ENCODE results near the gene PLCXD3. TPM values are rescaled to one million over a fixed set of nuclear protein-coding genes. Genes with fewer than 3 reads are reported as not detected.
A peak's percentile ranks its signal among the peaks of the same experiment; 100 is the strongest.

Gene PLCXD3
- total and polyA plus RNA-seq, 2 of the 8 experiments (the other 6 are each of a cell fraction or from before 2014, with no cell fraction given), result 0.03 to 0.07 TPM

GRCh38 chr5:41309275-41309674 lies 201.1 kb downstream of the PLCXD3 start:
- POLR2A ChIA-PET (ENCODE audit: partially characterized antibody), result no interaction called here
- Histone ChIP-seq H3K27ac (ENCODE audit: low read depth, low read length) (no peak overlapping the region), H3K9ac (replicated peaks in 1 of 4; ENCODE audit: extremely low read depth in 1 of 4, low read depth in 3 of 4, low read length in 3 of 4) (no peak overlapping the region)

More at GRCh38 chr5:41309275-41309674, 201.1 kb downstream of the PLCXD3 start:
- Histone ChIP-seq H3K14ac (ENCODE audit: insufficient read length) (no peak overlapping the region), H4K5ac (ENCODE audit: insufficient read length, low read depth, low read length) (no peak overlapping the region), H3K27me3 (replicated peaks in 1 of 4; ENCODE audit: control insufficient read depth in 3 of 4, extremely low read depth in 1 of 4, insufficient read depth in 3 of 4, low read length in 3 of 4) (no peaks in the 10 kb centered on the region), H3K79me1 (ENCODE audit: low read depth, low read length) (no peaks in the 10 kb centered on the region), H2BK12ac (ENCODE audit: low read depth, low read length) (no peak overlapping the region), H3K23me2 (ENCODE audit: low read depth, low read length) (no peaks in the 10 kb centered on the region; the same call in 1 of the 2 replicates), H3K4me3 (ENCODE audit: extremely low read depth in 1 of 4, insufficient read depth in 2 of 4, low read depth in 3 of 4, low read length in 4 of 4) (no peak overlapping the region), H3K79me2 (ENCODE audit: control insufficient read depth in 1 of 2, insufficient read depth in 2 of 2, low read length in 2 of 2) (no peaks in the 10 kb centered on the region), H2AK5ac (ENCODE audit: low read depth, low read length) (no peak overlapping the region), H4K8ac (ENCODE audit: extremely low read depth, insufficient read depth, low read length) (no peak overlapping the region), H3K18ac (ENCODE audit: extremely low read depth, low read length) (no peak overlapping the region), H2BK20ac (ENCODE audit: low read length) (no peak overlapping the region), H4K91ac (replicated peaks; ENCODE audit: insufficient read length, low read length) (no peak overlapping the region), H3K36me3 (ENCODE audit: control insufficient read depth in 2 of 4, insufficient read depth in 4 of 4, low read length in 3 of 4) (no peaks in the 10 kb centered on the region), H3K4me2 (ENCODE audit: insufficient read depth in 1 of 2, low read depth in 2 of 2, low read length in 2 of 2) (no peak overlapping the region), H3K56ac (replicated peaks; ENCODE audit: insufficient read length, low read depth, low read length) (no peak overlapping the region), H2BK5ac (ENCODE audit: low read depth, low read length) (no peak overlapping the region), H2BK15ac (ENCODE audit: low read length) (no peak overlapping the region), H3K9me3 (ENCODE audit: insufficient read depth in 2 of 2, low read depth in 1 of 2, low read length in 1 of 2) (no peaks in the 10 kb centered on the region), H3K4me1 (replicated peaks in 1 of 4; ENCODE audit: control insufficient read depth in 3 of 4, insufficient read depth in 4 of 4, low read length in 3 of 4) (no peaks in the 10 kb centered on the region), H3K23ac (ENCODE audit: insufficient read length) (no peak overlapping the region), H4K20me1 (replicated peaks in 1 of 2; ENCODE audit: control insufficient read depth in 1 of 2, insufficient read depth in 2 of 2, low read length in 2 of 2) (no peaks in the 10 kb centered on the region), H3K4ac (replicated peaks; ENCODE audit: insufficient read length, low read depth, low read length) (no peak overlapping the region), H2AFZ (ENCODE audit: low read length) (no peak overlapping the region), H2BK120ac (replicated peaks; ENCODE audit: low read depth, low read length) (no peak overlapping the region)
- peak; percentile 19 for FAIRE-seq
- 89% methylated on average over 2 of the region's 2 CpGs; no CpG with 5 or more reads in 1 of the 2 experiments for WGBS, 2 experiments (ENCODE audit: extremely low coverage in 1 of 2, insufficient coverage in 1 of 2, insufficient read length in 1 of 2, insufficient replicate concordance in 2 of 2, low coverage in 1 of 2, low lambda C conversion rate in 2 of 2, missing lambda C conversion rate in 1 of 2)
- CTCF ChIA-PET (ENCODE audit: partially characterized antibody), result no interaction called here
- no peak for DNase-seq (ENCODE audit: low read depth in 1 of 2, low spot score in 2 of 2)
- TF ChIP-seq CREB1 (IDR thresholded peaks at IDR 0.05) (no peak), ATF3 (IDR thresholded peaks at IDR 0.05; ENCODE audit: insufficient read depth, low read depth, low read length) (no peak), HDAC6 (IDR thresholded peaks at IDR 0.05; ENCODE audit: low read depth, low read length) (no peak), EP300 (IDR thresholded peaks at IDR 0.05; ENCODE audit: borderline replicate concordance in 1 of 2, low read depth in 2 of 2, low read length in 2 of 2) (no peak), RNF2 (IDR thresholded peaks at IDR 0.05; ENCODE audit: borderline replicate concordance, low read depth, low read length, missing control alignments, poor library complexity, severe bottlenecking) (no peak), BCL11A (IDR thresholded peaks at IDR 0.05; ENCODE audit: low read depth in 2 of 2, low read length in 2 of 2) (no peak), PHF8 (conservative IDR thresholded peaks at IDR 0.05; ENCODE audit: low read depth, low read length) (no peak), RBBP5 (IDR thresholded peaks at IDR 0.05; ENCODE audit: borderline replicate concordance, low read depth, low read length) (no peak), CHD1 (IDR thresholded peaks at IDR 0.05; ENCODE audit: low read depth, low read length) (no peak)
